ENCODE data around the gene PRKD1.
"Not testable (repeated sequence)": the region's sequence is repeated elsewhere in the genome, so short reads cannot be mapped to it uniquely, and the experiment has no call there.

The PRKD1 gene

DNA sequence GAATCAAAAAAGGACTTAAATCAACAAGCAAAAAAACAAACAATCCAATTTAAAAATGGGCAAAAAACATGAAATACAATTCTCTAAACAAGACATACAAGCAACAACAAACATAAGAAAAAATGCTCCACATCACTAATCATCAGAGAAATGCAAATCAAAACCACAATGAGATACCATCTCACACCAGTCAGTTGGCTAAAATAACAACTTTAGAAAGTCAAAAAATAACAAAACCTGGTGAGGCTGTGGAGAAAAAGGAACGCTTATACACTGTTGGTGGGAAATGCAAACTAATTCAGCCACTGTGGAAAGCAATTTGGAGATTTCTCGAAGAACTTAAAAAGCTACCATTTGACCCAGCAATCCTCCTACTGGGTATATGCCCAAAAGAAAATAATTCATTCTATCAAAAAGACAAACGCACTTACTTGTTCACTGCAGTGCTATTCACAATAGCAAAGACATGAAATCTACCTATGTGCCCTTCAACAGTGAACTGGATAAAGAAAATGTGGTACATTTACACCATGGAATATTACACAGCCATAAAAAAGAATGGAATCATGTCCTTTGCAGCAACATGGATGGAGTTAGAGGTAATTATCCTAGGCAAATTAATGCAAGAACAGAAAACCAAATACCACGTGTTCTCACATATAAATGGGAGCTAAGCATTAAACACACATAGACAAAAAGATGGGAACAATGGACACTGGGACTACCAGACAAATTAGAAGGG lies 26.9 kb downstream of the PRKD1 start:
- no peak for FAIRE-seq

DNA sequence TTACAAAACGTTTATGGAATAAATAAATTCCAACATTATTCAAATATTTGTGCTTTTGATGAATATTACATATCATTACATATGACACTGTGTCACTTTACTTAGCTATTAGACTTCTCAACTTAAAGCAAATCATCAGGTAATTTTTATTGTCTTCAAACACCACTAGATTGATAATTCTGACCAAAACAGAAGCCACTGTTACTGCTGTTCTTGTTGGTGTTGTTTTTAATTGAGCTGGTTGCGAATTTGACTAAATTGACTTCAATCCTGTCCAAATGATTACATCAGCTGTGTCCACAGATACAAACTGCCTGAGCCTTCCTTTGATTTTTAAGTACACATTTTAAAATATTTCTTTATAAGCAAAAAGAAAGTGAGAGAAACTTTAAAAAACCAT lies 29.2 kb downstream of the PRKD1 start:
- DNase-seq (ENCODE audit: low spot score) (no peak), FAIRE-seq (no peak)

More for the DNA sequence above, 26.9 kb downstream of the PRKD1 start:
- DNase-seq (ENCODE audit: low spot score) = no peak

DNA sequence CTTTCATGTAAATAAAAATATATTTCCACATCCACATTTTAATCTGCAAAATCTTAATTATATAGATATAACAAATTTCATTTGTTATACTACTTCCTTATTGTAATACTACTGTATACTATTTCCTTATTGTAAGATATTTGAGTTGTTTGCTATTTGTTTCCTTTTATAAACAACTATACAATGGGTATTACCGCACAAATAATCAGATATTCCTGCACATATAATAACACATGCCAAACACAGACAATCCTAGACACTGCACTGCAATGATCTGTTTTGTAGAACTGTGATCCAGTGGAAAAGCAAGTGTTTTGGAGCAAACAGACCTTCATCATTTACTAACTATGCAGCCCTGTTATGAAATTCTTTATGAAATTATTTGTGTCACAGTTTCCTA lies 30.5 kb downstream of the PRKD1 start:
- DNase-seq (ENCODE audit: low spot score) (no peak), FAIRE-seq (no peak)

DNA sequence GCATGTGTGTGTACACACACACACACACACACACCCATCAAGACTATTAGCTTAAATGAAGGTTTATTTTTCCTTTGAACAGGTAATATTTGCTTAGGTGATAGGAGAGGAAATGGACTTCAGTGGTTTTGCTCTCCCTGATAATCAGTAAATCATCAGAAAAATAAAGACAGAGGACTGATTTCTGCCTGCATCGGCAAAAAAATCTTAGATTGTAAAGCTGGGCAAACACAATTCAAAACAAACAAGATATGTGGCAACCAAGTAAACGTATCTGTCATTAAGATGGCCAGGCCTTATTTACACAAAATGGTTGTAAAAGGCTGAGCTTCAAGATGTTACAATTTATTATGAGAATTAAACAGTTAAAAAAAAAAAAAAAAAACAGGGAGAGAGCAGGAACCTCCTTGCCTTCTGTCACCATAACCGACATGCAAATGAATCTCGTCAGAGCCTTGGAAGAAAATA lies 31.3 kb downstream of the PRKD1 start:
- DNase-seq (ENCODE audit: low spot score) (no peak), FAIRE-seq (no peak)

DNA sequence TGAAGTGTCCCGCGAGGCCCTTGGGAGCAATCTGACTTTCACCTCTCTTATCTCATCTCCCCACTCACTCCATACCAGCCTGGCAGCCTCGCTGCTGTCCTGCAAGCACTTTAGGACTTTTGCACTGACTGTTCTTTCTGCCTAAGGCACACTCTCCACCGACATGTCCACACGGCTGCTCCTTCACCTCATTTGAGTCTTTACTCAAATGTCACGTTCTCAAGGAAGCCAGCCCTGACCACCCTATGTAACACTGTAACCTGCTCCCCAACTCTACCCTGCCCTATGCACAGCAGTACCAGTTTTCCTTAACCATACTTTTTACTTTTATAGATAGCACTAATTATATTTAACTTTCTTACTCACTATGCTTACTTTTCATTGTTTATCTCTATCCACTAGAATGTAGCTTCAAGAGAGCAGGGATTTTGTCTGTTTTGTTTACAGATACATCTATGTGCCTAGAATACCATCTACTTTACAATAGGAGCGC lies 32.0 kb downstream of the PRKD1 start:
- DNase-seq (ENCODE audit: low spot score) = no peak
- no peak for FAIRE-seq

DNA sequence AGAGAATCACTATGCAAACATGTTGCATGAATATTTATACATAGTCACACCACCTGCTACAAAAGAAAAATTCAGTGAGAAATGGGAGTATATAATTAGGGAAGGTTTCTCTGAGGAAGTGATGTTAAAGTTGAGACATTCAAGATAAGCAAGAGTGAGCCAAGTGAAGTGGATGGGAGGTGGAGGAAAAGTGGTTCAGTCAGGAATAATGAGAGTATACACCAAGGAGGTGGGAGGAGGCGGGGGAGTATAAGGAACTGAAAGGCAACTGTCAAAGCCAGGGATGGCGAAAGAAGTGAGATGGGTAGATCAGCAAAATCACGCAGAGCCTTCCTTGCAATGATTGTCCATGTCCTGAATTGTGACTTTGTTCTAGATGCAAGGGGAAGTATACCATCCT lies 33.7 kb downstream of the PRKD1 start:
- no peak for FAIRE-seq
- no peak for DNase-seq (ENCODE audit: low spot score)

DNA sequence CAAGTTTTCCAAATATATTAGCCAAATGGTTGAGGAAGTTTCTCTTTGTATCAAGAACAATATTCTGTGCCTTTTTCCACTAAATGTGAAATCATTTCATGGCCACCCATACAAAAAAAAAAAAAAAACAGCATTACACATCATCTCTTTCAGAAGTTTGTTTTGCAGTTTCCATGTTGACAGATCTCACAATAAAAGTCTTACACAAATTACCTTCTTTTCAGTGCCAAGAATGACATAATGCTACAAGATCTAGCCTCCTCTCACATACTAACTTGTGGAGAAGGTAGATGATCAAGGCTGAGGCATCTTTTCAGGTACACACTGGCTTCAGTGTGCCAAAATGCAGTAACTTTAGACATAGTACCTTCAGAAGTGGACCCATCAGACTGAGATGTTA lies 35.3 kb downstream of the PRKD1 start:
- no peak for FAIRE-seq
- DNase-seq (ENCODE audit: low spot score) = no peak

DNA sequence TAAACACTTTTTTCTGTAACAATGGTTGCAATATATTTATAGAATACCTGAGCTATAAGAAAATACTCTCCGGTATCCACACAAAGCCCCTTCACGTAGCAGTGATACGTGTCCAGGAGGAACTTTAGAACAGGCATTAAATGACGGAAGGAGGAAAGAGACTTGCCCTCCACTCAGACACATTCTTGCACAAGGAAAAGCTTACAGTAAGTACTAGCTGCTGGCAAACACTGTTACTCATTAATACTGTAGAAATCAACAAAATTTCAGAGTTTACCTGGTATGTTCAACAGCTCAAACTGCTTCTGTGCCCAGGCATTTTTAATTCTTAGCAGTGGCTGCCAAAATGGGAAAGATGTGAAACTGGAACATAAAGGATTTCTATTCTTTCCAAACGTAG lies 41.7 kb downstream of the PRKD1 start:
- no peak for FAIRE-seq
- no peak for DNase-seq (ENCODE audit: low spot score)

DNA sequence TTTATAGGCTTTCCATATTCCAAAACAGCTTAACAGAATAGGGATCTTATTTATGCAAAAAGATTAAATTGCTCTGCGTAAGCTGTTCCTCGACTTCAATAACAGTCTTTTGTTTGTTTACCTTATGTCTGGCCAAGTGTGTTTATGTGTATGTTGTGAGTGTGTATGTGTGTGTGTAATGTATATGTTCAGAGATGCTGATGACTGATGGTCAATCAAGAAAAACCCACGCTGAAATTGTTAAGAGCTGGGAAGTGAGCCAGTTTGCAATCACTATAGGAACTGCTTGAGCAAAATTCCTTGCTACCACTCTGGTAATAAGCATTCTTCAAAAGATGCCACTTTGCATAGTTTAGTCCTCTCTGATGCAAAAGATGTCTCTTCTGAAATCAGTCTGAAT lies 59.6 kb downstream of the PRKD1 start:
- DNase-seq (ENCODE audit: low spot score) (no peak), FAIRE-seq (no peak)

DNA sequence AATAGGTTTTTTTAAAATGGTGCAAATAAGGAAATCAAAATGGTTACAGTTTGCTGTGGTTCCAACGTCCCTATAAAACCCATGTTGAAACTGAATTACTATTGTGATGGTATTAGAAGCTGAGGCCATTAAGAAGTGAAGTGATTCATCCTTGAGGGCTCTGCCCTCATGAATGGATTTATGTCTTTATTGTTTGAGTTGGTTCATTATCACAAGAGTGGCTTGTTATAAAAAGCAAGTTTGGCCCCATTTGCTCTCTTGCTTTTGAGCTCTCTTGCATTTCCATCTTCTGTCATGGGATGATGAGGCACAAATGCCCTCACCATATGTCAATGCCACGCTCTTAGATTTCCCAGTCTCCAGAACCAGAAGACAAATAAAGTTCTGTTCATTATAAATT lies 62.3 kb downstream of the PRKD1 start:
- FAIRE-seq (no peak), DNase-seq (ENCODE audit: low spot score) (no peak)

DNA sequence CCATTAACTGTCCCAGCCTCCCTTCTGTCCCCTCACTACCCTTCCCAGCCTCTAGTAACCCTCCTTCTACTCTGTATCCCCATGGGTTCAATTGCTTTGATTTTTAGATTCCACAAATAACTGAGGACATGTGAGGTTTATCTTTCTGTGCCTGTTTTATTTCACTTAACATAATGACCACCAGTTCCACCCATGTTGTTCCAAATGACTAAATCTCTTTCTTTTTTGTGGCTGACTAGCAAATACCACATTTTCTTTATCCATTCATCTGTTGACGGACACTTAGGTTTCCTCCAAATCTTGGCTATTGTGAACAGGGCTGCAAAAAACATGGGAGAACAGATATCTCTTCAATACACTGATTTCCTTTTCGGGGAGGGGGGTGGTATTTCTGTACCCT lies 65.7 kb downstream of the PRKD1 start:
- no peak for FAIRE-seq
- no peak for DNase-seq (ENCODE audit: low spot score)

DNA sequence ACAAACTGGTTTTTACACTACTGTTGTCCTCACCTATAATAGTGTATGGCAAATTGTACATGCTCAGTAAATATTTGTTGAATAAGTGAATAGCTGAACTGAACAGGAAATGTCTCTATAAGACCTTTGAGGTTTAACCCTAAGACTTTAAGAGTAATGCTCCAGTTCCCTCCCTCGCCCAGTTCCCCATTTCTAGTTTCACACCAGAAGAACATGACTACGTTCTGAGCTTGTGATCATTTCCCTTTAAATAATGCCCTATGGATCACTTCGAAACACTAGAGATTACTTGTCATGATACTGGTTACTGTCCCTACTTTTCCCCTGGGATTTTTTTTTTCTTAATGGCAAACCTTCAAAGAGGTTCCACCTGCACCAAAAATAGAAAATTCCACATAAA lies 69.3 kb downstream of the PRKD1 start:
- FAIRE-seq = no peak

DNA sequence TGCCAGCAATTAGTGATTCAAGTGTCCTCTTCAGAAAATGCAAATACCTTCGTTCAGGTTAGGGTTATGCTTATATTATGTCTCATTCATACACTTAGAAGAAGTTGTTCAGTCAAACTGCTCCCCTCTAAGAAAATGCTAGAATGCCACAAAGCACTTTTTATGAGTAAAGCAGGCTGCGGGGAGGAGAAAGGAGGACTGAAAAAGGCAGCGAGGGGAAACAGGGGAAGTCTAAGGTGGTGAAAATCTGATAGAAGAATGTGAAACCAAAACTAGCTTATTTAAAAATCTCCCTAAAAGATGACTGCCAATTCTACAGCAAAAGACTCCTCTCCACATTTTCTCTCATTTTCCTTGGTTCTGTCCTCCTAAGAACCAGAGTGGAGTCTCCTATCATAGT lies 70.1 kb downstream of the PRKD1 start:
- FAIRE-seq (no peak), DNase-seq (ENCODE audit: low spot score) (no peak)

More for the DNA sequence above, 69.3 kb downstream of the PRKD1 start:
- no peak for DNase-seq (ENCODE audit: low spot score)

DNA sequence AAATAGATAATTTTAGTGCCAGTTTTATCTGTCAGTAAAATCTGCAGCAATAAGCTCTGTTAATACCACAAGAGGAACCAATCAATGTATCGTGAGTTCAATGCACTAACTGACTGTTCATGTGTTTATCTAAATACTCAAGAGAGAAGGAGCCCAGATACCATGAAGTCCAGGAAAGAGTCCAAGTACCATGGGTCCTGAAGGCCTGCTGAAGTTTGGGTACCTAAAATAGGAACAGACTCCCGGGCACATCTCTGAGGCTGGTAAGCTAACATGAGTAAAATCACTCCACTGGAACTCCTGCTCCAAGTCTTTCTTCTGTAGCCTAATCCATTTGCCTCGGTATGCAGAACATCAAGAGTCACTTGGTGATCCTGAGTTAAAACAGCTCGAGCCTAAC lies 71.1 kb downstream of the PRKD1 start:
- no peak for FAIRE-seq
- DNase-seq (ENCODE audit: low spot score) = no peak

DNA sequence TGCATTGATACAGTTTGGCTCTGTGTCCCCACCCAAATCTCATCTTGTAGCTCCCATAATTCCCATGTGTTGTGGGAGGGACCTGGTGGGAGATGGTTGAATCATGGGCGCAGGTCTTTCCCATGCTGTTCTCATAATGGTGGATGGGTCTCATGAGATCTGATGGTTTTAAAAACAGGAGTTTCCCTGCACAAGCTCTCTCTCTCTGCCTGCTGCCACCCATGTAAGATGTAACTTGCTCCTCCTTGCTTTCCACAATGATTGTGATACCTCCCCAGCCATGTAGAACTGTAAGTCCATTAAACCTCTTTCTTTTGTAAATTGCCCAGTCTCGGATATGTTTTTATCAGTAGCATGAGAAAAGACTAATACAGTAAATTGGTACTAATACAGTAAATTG lies 74.0 kb downstream of the PRKD1 start:
- DNase-seq (ENCODE audit: low spot score); FAIRE-seq: not testable (repeated sequence)

DNA sequence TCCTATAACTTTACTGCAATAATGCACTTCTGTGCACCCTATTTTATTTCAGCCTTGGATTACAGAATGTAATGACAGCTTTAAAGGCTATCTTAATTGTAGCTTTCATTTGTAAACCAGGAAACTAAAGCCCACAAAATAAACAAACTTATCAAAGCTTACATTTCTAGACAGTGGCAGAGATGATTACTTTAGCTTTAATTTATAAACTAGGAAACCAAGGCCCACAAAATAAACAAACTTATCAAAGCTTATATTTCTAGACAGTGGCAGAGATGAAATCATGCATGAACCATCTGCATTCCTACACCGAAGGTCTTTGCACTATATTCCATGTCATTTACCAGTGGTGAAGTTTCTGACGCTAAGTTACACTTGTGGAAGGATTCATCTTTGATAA lies 74.4 kb downstream of the PRKD1 start:
- DNase-seq (ENCODE audit: low spot score) (no peak), FAIRE-seq (no peak)

DNA sequence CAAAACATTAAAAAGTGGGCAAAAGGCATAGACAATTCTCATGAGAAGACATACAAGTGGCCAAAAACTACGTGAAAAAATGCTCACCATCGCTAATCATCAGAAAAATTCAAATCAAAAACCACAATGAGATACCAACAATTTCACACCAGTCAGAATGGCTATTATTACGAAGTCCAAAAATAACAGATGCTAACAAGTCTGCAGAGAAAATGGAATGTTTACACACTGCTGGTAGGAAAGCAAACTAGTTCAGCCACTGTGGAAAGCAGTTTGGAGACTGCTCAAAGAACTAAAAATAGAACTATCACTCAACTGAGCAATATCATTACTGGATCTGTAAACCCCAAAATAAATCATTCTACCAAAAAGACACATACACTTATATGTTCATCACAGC lies 76.2 kb downstream of the PRKD1 start:
- FAIRE-seq (no peak), DNase-seq (ENCODE audit: low spot score) (no peak)

DNA sequence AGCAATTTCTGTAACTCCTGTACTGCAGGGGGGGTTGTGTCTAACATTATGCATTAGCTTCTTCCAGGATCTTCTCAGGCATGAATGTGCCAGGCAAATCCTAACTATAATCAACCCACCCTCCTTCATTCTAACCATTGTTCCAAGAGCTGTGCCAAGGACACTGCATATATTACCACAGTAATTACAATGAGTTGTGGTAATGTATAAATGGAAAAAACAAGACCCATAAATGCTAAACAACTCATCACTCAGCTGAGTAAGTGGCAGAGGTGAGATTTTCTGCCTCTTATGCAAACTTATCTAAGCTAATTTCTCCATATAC lies 80.6 kb downstream of the PRKD1 start:
- no peak for DNase-seq (ENCODE audit: low spot score)
- no peak for FAIRE-seq

DNA sequence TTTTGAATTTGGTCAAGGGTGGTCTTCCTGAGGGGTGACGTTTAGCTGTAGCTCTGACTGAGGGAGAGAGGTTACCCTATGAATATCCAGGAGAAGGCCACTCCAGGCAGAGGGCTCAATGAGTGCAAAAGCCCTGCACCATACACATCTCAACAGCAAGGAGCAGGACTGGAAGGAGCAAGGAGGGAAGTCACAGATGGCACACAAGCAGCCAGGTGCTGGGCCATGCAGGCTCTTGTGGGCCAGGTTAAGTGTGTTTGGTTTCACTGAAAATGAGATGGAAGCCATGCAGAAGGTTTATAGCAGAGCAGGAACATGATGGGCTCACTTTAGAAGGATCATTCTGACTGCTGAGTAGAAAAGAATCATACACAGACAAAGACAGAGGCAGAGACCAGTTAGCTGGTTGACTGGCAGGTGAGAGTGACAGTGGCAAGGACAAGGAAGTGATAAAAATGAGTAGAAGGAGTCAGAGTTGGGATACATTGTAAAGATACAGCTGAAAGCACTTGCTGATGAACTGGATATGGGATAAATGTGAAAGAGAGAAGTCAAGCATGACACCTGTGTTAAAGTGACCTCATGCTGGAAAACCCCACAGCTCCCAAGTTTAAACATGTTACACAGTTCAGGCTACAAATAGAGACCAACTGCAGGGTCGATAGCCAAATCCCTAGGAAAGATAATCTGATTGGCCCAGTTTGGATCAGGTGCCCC lies 81.2 kb downstream of the PRKD1 start:
- FAIRE-seq (peak; percentile 82), DNase-seq (ENCODE audit: low spot score) (peak; percentile 71)

DNA sequence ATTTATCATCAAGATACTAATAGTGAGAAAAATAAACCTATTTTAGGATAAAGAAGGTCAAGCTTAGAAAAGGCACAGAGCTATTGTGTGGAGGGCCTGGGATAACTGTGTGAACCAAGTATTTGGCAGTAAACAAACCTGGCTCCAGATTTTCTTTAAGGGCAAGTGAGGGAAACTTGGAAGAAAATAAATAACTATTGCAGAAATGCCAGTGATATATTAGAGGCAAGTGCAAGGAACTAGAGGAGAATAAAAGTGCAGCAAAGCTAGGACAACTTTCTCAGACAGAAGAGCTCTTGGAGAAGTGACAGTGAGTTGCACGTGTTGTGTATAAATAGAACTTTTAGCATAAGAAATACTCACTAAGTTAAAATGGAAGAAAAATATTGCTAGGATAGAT lies 83.7 kb downstream of the PRKD1 start:
- no peak for DNase-seq (ENCODE audit: low spot score)
- FAIRE-seq = no peak

DNA sequence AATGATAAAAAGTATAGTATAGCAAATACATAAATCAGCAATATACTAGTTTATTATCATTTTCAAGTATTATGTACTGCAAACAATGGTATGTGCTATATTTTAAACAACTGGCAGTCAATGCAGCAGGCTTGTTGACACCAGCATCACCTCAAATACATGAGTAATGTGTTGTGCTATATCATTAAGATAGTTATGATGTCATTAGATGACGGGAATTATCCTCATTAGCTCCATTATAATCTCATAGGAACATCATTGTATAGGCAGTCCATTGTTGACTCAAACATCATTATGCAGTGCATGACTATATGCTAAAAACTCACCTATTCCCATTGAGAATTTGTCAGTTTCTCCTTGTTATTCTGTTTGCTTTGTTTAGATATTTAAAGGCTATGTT lies 85.4 kb downstream of the PRKD1 start:
- DNase-seq (ENCODE audit: low spot score) (no peak), FAIRE-seq (no peak)

DNA sequence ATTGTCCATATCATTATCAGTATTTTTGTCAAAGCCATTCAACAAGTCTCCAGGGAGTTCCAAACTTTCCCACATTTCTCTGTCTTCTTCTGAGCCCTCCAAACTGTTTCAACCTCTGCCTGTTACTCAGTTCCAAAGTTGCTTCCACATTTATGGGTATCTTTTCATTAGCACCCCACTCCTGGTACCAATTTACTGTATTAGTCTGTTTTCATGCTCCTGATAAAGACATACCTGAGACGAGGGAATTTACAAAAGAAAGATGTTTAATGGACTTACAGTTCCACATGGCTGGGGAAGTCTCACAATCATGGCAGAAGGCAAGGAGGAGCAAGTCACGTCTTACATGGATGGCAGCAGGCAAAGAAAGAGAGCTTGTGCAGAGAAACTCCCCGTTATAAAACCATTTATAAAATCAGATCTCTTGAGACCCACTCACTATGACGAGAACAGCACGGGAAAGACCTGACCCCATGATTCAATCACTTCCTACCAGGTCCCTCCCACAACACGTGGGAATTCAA lies 87.2 kb downstream of the PRKD1 start:
- not testable (repeated sequence) for FAIRE-seq; DNase-seq (ENCODE audit: low spot score)

DNA sequence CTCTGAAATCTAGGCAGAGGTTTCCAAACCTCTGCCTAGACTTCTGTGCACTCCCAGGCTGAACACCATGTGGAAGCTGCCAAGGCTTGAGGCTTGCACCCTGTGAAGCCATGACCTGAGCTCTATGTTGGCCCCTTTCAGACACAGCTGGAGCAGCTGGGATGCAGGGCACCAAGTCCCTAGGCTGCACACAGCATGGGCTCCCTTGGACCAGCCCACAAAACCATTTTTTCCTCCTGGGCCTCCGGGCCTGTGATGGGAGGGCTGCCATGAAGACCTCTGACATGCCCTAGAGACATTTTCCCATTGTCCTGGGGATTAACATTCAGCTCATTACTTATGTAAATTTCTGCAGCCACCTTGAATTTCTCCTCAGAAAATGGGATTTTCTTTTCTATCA lies 88.0 kb downstream of the PRKD1 start:
- DNase-seq (ENCODE audit: low spot score); FAIRE-seq: not testable (repeated sequence)
